Gastrocnemius medialis (tissue), 4 donors: ENCODE measurements around the gene ZNF438. TPM values are rescaled to one million over a fixed set of nuclear protein-coding genes. Genes with fewer than 3 reads are reported as not detected.

Experiments
- ATAC-seq, 2 donors: fragments of 150-250 bp; one replicate each; pipeline ENCODE4 v1.9.1; 2016
- DNase-seq, 2 donors: peaks; one replicate each; pipeline ENCODE4 v3.0.0-alpha.2; 2019
- H3K27ac ChIP-seq, 4 donors: fragments of 200-600 bp; sonication (generic); 1 replicate in 1 of 4; 2 replicates in 3 of 4; pipeline ENCODE4 v1.5.1; 2016 to 2018; ENCODE audit warnings: mild to moderate bottlenecking in 2 of 4, moderate library complexity in 1 of 4
- H3K27me3 ChIP-seq, 3 donors: fragments of 200-600 bp; sonication (generic) in 2 of 3; 1 replicate in 1 of 3; 2 replicates in 2 of 3; pipeline versions ENCODE4 v1.5.1 to v1.6.0; 2016 to 2019; ENCODE audit warnings: mild to moderate bottlenecking in 1 of 3, moderate library complexity in 1 of 3
- H3K36me3 ChIP-seq, 2 donors: fragments of 200-600 bp; sonication (generic) in 1 of 2; one replicate each; pipeline ENCODE4 v1.5.1; 2017 to 2018
- H3K4me1 ChIP-seq, 2 donors: fragments of 200-600 bp; sonication (generic) in 1 of 2; one replicate each; pipeline ENCODE4 v1.5.1; 2016 to 2017; ENCODE audit warnings: mild to moderate bottlenecking in 2 of 2
- H3K4me3 ChIP-seq, 4 donors: fragments of 200-600 bp; sonication (generic) in 3 of 4; 1 replicate in 1 of 4; 2 replicates in 3 of 4; pipeline ENCODE4 v1.5.1; 2016 to 2019; ENCODE audit warnings: mild to moderate bottlenecking in 2 of 4
- H3K9me3 ChIP-seq, 3 donors: fragments of 200-600 bp; sonication (generic) in 2 of 3; 1 replicate in 1 of 3; 2 replicates in 2 of 3; pipeline ENCODE4 v1.5.1; 2016 to 2019
- CTCF ChIP-seq, 5 experiments: fragments of 450-650 bp in 3 of 5; fragments of 200-600 bp in 2 of 5; sonication (generic) in 2 of 5; IDR thresholded peaks in 4 of 5; conservative IDR thresholded peaks in 1 of 5; 1 replicate in 4 of 5; 2 replicates in 1 of 5; pipeline ENCODE4 v1.5.1; 2016 to 2019; ENCODE audit warnings: antibody characterized with exemption in 5 of 5, mild to moderate bottlenecking in 3 of 5, moderate library complexity in 3 of 5
- POLR2A ChIP-seq, 2 donors: fragments of 450-650 bp; IDR thresholded peaks; one replicate each; pipeline ENCODE4 v1.6.1; 2017; ENCODE audit warnings: antibody characterized with exemption in 2 of 2, mild to moderate bottlenecking in 2 of 2, moderate library complexity in 2 of 2
- in situ Hi-C, 4 donors: fragments of 200-750 bp; cut with MboI; loops; one replicate each; pipeline versions ENCODE4 v1.15.0 to v1.8.0; 2017; ENCODE audit warnings: low sequenced_read_pairs in 4 of 4
- intact Hi-C: fragments of 100-400 bp; cut with DNase I; formaldehyde crosslinking; loops from one replicate; pipeline ENCODE4 v1.15.1; 2023; ENCODE audit warnings: low total_unique reads
- total RNA-seq, 4 donors: library from RNA; depleted of rRNA; stranded (reverse); fragments of >200 nt; gene quantifications; one replicate each; pipeline versions ENCODE4 v1.1.0 to v1.2.3, GENCODE V29; 2016

The ZNF438 gene
- total RNA-seq, 4 donors from 2014 or later = 14.4 to 37.0 (median 26.5) TPM

- in situ Hi-C loops (no loop called here), intact Hi-C loops (no loop called here)
- Histone ChIP-seq H3K4me3 (no peak overlapping the region), H3K9me3 (no peaks in the 10 kb centered on the region), H3K27me3 (no peaks in the 10 kb centered on the region), H3K36me3 (no peaks in the 10 kb centered on the region), H3K27ac (peak overlapping the region in 2 of 4 donors; percentile 4 to 11), H3K4me1 (peaks cover 0 to 3% of the 10 kb centered on the region in 2 donors)
- DNase-seq = no peak
- TF ChIP-seq POLR2A (IDR thresholded peaks at IDR 0.05) (no peak), CTCF (IDR thresholded peaks at IDR 0.05 in 4 of 5, conservative IDR thresholded peaks at IDR 0.05 in 1 of 5) (no peak)
- no peak for ATAC-seq
Measured at GRCh38 chr10:30834153-30834552, 197.5 kb downstream of the ZNF438 start.

- ATAC-seq (no peak), DNase-seq (no peak)
- no peak overlapping the region for H3K27ac ChIP-seq
- no peaks in the 10 kb centered on the region for H3K36me3 ChIP-seq
- in situ Hi-C loops (no loop called here), intact Hi-C loops (no loop called here)
- H3K4me1 ChIP-seq = peaks cover 0 to 3% of the 10 kb centered on the region in 2 donors
- H3K9me3 ChIP-seq = no peaks in the 10 kb centered on the region
- H3K4me3 ChIP-seq = no peak overlapping the region
- TF ChIP-seq CTCF (IDR thresholded peaks at IDR 0.05 in 4 of 5, conservative IDR thresholded peaks at IDR 0.05 in 1 of 5) (no peak), POLR2A (IDR thresholded peaks at IDR 0.05) (no peak)
- no peaks in the 10 kb centered on the region for H3K27me3 ChIP-seq
Measured at GRCh38 chr10:30833628-30833970, 198.1 kb downstream of the ZNF438 start.

GRCh38 chr10:30832749-30833627 lies 198.7 kb downstream of the ZNF438 start:
- ATAC-seq = no peak
- no peaks in the 10 kb centered on the region for H3K9me3 ChIP-seq
- peaks cover 0 to 3% of the 10 kb centered on the region in 2 donors for H3K4me1 ChIP-seq
- no peak for DNase-seq
- no peak overlapping the region for H3K27ac ChIP-seq
- no peak overlapping the region for H3K4me3 ChIP-seq
- in situ Hi-C loops = no loop called here
- H3K36me3 ChIP-seq = no peaks in the 10 kb centered on the region
- TF ChIP-seq POLR2A (IDR thresholded peaks at IDR 0.05) (no peak), CTCF (IDR thresholded peaks at IDR 0.05 in 4 of 5, conservative IDR thresholded peaks at IDR 0.05 in 1 of 5) (no peak)
- no peaks in the 10 kb centered on the region for H3K27me3 ChIP-seq
- intact Hi-C loops = no loop called here

GRCh38 chr10:30832001-30832748 lies 199.5 kb downstream of the ZNF438 start:
- peaks cover 0 to 3% of the 10 kb centered on the region in 2 donors for H3K4me1 ChIP-seq
- in situ Hi-C loops = no loop called here

More at GRCh38 chr10:30832001-30832748, 199.5 kb downstream of the ZNF438 start:
- ATAC-seq = no peak
- intact Hi-C loops = no loop called here
- TF ChIP-seq POLR2A (IDR thresholded peaks at IDR 0.05) = no peak
- TF ChIP-seq CTCF (IDR thresholded peaks at IDR 0.05 in 4 of 5, conservative IDR thresholded peaks at IDR 0.05 in 1 of 5) = no peak
- no peak overlapping the region for H3K27ac ChIP-seq
- H3K4me3 ChIP-seq = no peak overlapping the region
- no peaks in the 10 kb centered on the region for H3K36me3 ChIP-seq
- DNase-seq = no peak
- H3K9me3 ChIP-seq = no peaks in the 10 kb centered on the region
- H3K27me3 ChIP-seq = no peaks in the 10 kb centered on the region
